ENCODE data around the gene PDE4D.

Gene PDE4D

GRCh38 chr5:59648949-59649921 lies 244.3 kb downstream of the PDE4D start:
- DNase-seq: no peak

- DNase-seq: no peak
These were observed 245.3 kb downstream of the PDE4D start for GRCh38 chr5:59648038-59648831.

- DNase-seq: no peak
These were observed 248.1 kb downstream of the PDE4D start for GRCh38 chr5:59645380-59645779.

- DNase-seq: no peak
These were observed 253.1 kb downstream of the PDE4D start for GRCh38 chr5:59640411-59640810.

GRCh38 chr5:59637884-59638580 lies 255.5 kb downstream of the PDE4D start:
- no peak for DNase-seq

- DNase-seq: no peak
These were observed 264.0 kb downstream of the PDE4D start for GRCh38 chr5:59629561-59629960.

GRCh38 chr5:59628062-59628828 lies 265.3 kb downstream of the PDE4D start:
- no peak for DNase-seq

- DNase-seq: no peak
These were observed 268.6 kb downstream of the PDE4D start for GRCh38 chr5:59624898-59625297.

GRCh38 chr5:59622848-59623247 lies 270.7 kb downstream of the PDE4D start:
- no peak for DNase-seq

GRCh38 chr5:59621477-59621876 lies 272.0 kb downstream of the PDE4D start:
- DNase-seq: no peak

GRCh38 chr5:59620535-59621212 lies 272.9 kb downstream of the PDE4D start:
- no peak for DNase-seq

- no peak for DNase-seq
These were observed 274.9 kb downstream of the PDE4D start for GRCh38 chr5:59618644-59619043.

- no peak for DNase-seq
These were observed 276.2 kb downstream of the PDE4D start for GRCh38 chr5:59617186-59617771.

GRCh38 chr5:59616413-59616812 lies 277.1 kb downstream of the PDE4D start:
- no peak for DNase-seq

- DNase-seq: no peak
These were observed 278.3 kb downstream of the PDE4D start for GRCh38 chr5:59615272-59615671.

GRCh38 chr5:59609501-59610265 lies 283.8 kb downstream of the PDE4D start:
- DNase-seq: no peak

GRCh38 chr5:59608745-59609144 lies 284.8 kb downstream of the PDE4D start:
- DNase-seq: no peak

GRCh38 chr5:59607138-59607765 lies 286.3 kb downstream of the PDE4D start:
- DNase-seq: no peak

GRCh38 chr5:59605915-59606314 lies 287.6 kb downstream of the PDE4D start:
- DNase-seq: no peak

GRCh38 chr5:59604111-59604510 lies 289.4 kb downstream of the PDE4D start:
- no peak for DNase-seq
